HG03520 (cell line): ENCODE data around the gene SEL1L2.

Source experiments
- ATAC-seq: cut with Tn5 transposase; IDR thresholded peaks from one replicate; pipeline ENCODE4 v1.9.1; 2021; ENCODE audit warnings: mild to moderate bottlenecking, moderate library complexity; ENCODE audit not compliant: unreplicated experiment

The SEL1L2 gene

DNA sequence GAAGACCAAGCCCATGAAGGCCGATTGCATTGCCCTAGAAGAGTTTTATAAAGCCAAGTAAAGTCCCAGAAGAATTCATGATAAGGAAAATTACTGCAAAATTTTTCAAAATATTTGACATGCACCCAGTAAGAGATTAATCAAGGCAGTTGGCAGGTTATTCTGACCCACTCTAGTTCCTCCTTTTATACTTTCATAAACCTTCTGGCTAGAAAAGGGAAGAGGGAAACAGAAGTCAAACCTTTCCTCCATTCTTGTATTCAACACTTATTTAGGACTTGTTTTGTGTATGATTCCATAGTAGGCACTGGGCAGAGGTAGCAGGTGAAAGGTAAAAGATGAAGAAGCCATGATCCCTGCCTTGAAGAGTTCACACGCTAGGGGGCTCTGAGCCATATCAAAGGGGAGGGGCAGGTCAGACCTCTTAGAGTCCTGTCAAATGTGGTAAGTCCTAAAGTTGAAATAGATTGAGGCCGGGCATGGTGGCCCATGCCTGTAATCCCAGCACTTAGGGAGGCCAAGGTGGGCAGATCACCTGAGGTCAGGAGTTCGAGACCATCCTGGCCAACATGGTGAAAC is 120.2 kb downstream of the SEL1L2 start:
- ATAC-seq, result no peak

DNA sequence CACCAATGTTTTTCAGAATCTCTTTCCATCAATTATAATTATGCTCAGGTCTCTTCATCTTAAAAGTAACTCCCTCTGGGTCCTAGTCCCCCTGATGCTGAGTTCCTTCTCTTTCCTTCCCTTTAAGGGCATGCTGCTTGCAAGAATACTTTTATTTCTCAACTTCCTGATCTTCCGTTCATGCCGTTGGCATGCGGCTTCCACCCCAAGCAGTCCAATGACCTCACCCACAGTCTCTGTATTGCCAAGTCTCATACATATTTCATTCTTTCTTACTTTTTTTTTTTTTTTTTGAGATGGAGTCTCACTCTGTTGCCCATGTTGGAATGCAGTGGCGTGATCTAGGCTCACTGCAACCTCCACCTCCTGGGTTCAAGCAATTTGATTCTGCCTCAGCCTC is 122.1 kb downstream of the SEL1L2 start:
- ATAC-seq, result no peak

DNA sequence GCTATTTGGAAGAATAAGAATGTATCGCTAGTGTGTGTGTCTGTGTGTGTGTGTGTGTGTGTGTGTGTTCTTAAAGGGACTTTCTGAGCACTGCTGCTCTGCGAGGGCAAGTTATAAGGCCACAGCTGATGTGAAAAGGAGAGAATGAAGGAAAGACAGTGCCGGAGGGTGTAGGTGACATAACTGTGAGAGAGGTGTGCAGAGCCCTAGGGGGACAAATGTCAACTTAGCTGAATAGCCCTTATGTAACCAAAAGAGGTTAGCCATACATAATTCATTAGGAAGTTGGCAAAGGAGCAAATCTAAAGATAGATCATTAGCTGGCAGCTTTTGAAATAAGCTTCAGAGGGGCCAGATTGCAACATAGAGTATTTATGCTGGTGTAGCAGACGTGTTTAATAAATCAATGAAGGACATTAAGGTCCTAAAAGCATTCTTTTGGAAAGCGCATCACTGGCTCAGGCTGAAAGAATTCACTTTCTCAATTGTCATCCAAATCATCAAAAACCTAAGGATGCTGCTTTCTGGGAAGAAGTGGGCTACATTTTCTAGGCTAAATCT is 124.5 kb downstream of the SEL1L2 start:
- ATAC-seq, result no peak

DNA sequence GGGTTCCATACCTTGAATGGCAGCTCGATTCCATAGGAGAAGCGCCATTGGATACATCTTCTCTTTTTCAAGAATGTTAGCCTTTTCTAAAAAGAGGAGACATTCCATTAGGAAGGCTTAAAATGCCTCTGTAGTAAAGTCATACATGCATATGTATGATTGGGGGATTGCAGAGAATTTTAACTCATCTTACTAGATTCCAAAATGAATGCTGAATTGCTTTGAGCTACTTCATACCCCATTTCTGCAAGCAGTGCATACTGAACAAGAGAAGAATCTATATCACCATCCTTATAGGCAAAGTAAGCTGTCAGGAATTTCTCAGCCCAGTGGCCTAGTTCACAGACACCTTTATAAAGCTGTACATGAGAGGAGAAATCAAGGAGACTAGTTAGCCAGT is 125.3 kb downstream of the SEL1L2 start:
- no peak for ATAC-seq

DNA sequence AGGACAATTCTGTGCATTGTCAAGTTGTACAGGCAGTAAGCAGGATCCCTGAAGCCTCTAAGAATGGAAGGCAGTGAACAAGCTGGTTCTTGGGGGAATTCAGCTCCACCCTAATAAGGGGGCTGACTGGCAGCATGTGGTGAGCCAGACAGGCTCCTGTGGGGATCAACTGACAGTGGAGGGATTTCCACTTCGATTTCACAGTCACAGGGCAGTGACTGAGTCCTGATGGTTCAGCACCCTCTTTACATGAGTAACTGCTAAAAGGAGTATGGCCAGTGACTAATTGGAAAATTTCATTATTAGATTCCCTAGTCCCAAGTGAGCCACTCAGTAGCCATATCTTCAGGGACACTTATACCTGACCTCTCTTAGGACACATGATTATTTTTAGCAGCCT is 127.2 kb downstream of the SEL1L2 start:
- no peak for ATAC-seq

DNA sequence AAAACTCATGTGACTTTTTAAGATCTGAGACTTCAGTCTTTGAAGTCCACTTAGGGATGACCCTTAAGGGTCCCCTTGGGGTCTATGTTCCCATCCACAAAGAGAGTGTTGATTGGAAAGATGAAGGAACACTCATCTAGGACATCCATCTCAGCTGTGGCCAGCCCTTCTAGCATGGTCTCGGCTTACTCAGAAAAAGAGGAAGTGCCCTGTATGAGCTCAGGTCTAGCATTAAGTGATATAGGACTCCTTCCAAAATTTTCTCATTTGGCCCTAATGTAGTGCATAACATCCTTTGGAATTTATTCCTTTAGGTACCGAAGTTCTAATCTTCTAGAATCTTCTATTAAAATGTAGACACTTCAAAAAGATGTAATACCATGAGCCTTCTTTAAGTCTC is 128.2 kb downstream of the SEL1L2 start:
- ATAC-seq, result no peak

DNA sequence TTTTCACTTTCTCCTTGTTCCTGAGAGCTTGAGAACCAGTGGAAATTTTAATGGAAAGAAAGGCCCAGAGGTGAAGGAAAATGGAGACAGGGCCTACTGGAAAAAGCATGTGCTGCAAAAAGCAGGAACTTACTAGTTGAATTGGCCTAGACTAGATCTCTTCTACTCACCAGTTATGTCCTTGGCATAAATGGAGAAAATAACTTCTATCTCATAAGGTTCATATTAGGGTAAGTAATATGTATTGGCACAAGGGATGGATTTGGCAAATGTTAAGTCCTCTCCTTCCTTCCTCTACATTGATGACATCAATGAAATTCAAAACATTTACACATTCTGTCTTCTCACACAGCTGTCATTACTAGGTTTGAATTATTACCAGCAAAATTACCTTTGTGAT is 131.5 kb downstream of the SEL1L2 start:
- ATAC-seq, result no peak

DNA sequence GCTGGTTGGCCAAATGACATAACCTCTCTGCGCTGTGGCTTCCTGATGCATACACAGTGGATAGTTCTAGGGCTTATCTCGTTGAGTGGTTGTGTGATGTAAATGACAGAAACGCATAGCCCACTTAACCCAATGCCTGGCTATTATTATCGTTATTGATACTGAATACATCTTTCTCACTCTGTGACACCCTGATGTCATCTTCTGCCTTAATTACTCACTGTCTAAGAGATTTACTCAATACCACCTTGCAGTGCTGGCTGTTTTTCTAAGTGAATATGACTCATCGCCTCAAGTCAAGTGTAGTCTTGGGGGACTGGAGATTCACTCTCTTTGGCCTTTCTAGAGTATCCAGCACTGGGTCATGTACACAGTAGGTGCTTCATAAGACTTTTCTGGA is 132.0 kb downstream of the SEL1L2 start:
- ATAC-seq, result no peak

DNA sequence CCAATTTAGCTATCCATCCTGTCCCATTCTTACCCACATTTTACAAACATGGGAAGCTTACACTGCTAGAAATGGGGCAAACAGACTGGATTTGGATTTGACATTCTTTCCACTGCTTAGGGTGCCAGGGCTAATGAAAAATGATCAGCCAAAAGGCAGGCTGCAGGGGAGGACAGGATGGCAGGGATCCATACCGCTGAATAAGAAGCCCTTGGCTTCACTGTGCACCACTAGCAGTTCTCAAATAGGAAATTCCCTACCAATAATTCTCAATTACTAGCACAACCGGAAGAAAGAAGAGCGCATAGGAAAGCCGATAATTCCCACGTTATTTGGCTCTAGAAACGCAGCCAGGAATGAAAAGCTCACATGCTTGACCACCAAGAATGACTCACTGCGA is 132.5 kb downstream of the SEL1L2 start:
- ATAC-seq, result no peak

DNA sequence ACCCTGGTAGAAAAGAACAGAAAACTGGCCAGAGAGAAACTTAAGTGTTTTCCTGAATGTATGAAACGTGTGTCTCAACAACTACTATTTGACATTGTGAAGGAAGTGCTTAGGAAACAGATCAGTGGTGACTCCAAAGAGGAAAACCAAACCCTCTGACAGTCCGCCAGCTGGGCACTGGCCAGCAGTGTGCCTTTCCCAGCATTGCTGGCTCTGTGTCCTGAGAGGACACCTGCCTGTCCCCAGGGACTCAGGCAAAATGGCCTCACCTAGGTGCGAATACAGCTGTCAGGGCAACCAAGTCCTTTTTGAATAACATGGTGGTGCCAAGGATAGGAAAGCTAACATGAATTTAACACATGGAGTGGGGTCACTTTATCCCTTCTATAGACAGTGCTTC is 133.1 kb downstream of the SEL1L2 start:
- ATAC-seq, result no peak

DNA sequence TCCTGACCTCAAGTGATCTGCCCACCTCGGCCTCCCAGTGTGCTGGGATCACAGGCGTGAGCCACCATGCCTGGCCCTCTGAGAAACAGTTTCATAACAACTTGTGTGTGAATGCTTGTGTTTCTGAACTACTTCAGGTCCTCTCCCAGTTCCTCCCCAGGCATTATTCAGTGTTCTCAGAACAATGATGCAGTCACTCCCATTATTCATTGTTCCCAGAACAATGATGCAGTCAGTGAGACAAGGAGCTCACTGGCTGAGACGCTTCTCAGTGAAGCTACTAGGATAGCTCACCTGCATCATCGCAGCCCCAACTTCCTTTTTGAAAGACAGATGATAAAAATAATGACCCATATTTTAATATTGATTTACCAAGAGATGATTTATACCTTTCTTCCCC is 134.1 kb downstream of the SEL1L2 start:
- ATAC-seq, result no peak

DNA sequence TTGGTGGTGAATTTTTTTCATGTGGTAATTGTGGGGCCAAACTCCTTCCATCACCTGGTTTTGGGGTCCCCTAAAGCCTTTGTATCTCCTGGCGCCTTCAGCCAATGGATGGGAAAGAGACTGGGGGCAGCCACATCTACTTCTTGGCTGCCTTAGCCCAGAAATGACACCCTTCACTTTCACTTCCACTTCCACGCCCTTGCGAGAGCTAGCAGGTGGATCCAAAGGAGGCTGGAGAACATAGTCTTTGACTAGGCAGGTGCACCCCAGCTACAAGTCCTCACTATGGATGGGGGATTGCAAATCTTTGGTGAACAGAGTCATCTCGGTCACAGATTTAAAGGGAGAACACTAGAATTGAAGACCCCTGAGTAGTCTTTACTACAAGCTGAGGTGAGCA is 134.8 kb downstream of the SEL1L2 start:
- ATAC-seq, result no peak

DNA sequence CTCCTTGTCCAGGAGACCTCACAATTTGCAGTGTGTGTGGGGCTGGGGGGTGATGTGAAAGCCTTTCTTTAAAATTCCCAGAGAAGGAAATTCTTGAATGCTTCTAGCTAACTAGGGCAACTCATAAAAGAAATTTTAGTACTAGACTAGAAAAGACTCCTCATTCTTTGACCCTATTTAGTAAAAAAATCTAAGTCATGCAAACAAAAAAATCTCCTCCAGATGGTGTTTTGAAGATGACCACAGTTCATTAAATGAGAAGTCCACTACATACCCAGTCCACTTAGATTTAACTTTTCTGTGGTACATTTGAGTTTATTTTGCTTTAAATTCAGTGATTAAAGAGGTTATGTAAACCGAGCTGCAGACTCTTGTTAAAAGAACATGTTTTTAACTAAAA is 138.1 kb downstream of the SEL1L2 start:
- no peak for ATAC-seq

DNA sequence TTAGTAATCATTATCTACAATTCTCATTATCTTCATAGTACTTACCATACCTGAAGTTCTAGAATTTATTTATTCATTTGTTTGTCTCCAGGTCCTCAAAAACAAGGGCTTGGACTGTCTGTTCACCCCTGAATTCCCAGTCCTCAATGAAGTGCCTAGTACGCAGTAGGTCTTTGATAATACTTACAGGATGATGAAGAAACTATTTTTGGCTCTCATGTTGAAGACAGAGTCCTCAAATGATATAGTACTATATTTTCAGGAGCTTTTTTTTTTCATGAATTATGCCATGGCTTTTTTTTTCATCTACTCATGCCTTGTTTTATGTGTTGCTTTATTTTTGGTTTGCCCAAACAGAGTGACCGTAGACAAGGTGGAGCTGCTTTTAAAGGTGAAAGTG is 139.1 kb downstream of the SEL1L2 start:
- ATAC-seq, result no peak

DNA sequence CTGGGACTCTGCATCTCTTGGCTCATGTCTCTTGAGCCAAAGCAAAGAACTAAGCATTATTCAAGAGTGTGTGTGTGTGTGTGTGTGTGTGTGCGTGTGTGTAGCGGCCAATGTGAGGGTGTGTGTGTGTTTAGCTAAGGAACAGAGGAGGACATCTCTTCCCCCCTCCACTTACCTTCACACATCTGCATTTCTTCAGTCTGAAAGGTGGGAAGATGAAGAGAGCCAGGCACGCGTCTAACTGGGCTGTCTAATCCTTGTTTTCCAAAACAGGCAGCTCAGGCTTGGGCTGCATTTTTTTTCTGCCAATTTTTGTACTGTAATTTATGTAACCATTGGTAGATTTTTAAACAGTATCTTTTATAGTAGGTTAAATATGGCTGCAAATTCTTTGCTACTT is 146.1 kb downstream of the SEL1L2 start:
- no peak for ATAC-seq

DNA sequence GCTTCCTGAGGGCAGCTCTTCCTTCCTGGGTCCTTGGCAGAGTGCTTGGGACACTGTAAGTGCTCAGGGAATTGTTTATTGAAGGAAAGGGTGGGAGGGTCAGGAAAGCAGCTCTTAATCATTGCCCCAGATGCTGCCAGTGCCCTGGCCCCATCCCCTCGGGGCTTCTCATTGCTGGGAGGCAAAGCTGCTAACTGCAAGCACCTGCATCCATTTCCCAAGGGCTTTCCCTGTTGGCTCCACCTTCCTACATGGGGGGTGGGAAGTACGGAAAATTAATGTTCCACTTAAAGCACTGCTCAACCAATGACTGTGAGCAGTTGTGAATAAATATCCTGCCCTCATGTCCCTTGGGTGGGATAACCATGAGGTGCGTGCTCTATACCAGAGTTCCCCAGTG is 149.2 kb downstream of the SEL1L2 start:
- ATAC-seq, result no peak

DNA sequence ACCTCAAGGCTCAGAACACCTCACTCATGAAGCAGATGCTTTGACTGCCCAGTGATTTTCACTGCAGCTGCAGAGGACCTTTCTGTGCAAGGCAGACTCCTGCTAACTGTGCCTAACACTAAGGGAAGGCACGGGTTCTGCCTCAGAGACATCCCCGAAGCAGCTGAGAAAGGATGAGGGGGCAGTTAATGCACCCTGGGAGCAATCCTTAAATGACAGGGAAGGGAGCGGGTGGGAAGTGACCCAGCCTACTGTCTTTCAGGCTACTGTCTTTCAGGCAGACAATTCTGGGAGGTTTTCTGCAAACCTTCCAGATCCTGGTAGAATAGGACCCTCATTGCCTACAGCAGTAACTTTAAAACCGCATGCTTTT is 150.3 kb downstream of the SEL1L2 start:
- ATAC-seq, result no peak

DNA sequence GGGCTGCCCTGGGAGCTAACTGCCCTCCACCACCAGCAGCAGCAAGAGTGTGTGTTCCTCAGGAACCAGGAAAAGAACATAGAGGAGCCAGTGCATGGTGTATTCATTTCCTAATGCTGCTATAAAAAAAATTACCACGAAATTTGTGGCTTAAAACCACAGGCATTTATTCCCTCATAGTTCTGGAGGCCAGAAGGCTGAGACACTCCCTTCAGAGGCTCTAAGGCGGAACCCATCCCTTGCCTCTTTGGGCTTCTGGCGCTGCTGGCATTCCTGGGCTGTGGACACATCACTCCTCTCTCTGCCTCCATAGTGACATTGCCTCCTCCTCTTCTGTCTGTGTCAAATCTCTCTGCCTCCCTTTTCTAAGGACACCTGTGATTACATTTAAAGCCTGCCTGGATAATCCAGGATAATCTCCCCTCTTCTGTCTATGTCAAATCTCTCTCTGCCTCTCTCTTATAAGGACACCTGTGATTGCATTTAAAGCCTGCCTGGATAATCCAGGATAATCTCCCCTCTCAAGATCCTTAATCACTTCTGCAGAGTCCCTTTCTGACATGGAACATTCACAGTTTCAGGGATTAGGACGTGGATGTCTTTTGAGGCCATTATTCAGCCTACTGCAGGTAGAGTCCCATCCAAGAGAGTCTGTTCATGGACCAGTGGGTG is 150.9 kb downstream of the SEL1L2 start:
- no peak for ATAC-seq

DNA sequence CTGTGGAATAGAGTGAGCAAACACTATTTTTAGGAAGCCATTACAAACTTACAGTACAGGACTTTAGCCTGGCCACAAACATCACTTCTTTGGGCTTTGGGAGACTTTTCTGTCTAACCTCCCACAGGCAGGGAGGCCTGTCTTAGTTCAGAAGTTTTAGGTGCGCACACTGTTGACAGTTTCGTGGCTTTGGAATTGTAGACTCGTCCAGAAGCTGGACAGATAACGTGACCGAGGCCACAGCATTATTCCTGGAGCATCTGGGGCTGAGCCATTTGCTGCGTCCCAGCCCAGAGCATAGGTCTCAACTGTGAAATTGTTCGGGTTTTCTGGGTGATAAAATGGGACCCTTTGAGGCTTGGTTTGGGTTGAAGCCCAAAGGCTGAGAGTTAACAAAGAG is 151.8 kb downstream of the SEL1L2 start:
- no peak for ATAC-seq

DNA sequence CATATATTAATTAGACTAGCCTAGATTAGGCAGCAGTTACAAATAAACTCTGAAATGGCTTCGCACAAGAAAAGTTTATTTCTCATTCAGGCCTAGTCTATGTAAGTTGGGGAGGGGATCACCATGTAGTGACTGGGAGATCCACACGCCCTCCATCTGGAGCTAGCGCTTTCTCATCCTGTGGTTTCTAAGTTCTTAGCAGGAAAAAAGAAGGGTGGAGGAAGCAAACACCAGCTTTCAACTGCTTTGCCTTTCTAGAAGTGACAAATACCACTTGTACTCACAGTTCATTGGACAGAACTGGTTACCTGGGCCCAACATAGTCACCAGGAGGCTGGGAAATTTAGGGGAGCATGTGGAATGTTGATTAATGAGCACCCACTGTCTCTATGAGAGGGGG is 158.9 kb downstream of the SEL1L2 start:
- ATAC-seq, result no peak

DNA sequence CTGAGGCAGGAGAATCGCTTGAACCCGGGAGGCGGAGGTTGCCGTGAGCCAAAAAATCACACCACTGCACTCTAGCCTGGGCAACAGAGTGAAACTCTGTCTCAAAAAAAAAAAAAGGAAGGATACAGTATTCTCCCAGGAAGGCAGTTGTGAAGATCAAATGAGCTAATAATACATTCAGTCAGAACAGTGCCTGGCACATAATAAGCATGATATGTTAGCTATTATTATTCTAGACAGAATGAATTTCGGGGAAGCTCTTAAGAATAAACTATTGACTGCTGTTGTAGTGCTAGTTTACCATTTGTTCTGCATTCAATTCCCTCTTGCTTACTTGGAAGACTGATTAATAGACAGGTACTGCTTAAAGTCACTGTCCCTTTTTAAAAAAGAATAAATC is 164.9 kb downstream of the SEL1L2 start:
- ATAC-seq, result no peak

DNA sequence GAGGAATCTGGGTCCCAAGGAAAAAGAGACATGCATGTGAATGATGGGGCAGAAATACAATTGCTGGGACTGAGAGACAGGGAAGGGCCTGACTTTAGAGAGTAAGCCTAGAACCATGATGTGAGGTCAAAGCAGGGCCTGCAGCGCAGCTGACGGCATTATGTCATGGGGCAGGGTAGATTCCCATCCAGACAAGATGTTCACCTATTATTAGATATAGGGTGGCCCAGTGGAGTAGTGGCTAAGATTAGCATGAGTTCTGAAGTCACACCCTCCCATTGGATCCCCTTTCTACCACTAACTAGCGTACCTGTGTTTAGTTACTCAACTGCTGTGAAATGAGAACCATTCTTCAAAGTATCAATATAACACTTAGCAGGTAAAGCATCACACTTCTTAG is 166.0 kb downstream of the SEL1L2 start:
- ATAC-seq, result no peak

DNA sequence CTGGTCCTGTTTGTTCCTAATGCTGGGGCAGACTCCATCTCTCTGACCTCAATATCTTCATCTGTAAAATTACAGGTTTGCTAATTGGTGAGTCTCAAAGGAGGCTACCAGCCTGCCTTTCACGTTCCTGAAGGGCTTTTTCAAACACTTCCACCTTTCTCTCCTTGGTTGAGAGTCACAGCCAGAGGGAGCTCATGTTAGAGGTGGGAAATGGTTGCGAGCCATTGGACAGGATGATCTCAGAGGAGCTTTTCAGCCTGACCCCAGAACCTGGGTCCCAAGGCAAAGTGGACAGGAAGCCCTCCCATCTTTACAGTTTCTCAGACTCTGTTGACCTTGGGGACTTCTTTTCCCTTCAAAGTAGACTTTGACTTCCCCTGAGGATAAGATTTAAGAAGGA is 168.0 kb downstream of the SEL1L2 start:
- ATAC-seq, result no peak
